HFF-Myc (cell line): ENCODE measurements around the gene KDR.

Source experiments
- DNase-seq: peaks from one replicate; pipeline ENCODE4 v3.0.0-alpha.2; 2011; ENCODE audit warnings: low read depth; ENCODE audit errors: extremely low read depth
- H3K4me3 ChIP-seq: replicated peaks from 2 replicates; pipeline ENCODE4 v1.5.1; 2011; ENCODE audit warnings: low read depth, mild to moderate bottlenecking, control low read depth, low read length
- TF ChIP-seq, protein P1 (sequence below): IDR thresholded peaks from 2 replicates; pipeline ENCODE4 v1.5.1; 2012; ENCODE audit warnings: mild to moderate bottlenecking, low read depth, low read length, control low read depth; ENCODE audit errors: missing control alignments

The KDR gene

DNA sequence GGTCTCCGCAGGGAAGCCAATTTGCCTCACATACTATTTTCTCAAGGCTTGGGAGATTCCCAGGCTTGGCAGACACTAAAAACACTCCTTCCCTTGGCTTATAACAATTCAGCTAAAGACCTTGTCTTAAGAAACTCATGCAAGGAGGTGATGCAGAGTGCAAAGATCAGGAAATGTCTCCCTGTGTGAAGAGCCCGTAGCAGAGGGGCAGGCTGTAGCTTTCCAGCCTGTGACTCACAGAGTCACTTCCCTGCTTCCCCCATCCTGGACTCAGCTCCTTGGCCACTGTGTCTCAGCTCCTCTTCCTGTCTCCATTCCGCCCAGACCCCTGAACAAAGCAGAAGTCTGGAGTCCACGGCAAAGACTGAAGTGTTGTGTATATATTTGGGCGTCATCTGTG, 56.1 kb downstream of the KDR start:
- no peak for DNase-seq
- TF ChIP-seq, protein P1, sequence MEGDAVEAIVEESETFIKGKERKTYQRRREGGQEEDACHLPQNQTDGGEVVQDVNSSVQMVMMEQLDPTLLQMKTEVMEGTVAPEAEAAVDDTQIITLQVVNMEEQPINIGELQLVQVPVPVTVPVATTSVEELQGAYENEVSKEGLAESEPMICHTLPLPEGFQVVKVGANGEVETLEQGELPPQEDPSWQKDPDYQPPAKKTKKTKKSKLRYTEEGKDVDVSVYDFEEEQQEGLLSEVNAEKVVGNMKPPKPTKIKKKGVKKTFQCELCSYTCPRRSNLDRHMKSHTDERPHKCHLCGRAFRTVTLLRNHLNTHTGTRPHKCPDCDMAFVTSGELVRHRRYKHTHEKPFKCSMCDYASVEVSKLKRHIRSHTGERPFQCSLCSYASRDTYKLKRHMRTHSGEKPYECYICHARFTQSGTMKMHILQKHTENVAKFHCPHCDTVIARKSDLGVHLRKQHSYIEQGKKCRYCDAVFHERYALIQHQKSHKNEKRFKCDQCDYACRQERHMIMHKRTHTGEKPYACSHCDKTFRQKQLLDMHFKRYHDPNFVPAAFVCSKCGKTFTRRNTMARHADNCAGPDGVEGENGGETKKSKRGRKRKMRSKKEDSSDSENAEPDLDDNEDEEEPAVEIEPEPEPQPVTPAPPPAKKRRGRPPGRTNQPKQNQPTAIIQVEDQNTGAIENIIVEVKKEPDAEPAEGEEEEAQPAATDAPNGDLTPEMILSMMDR, result no peak
- H3K4me3 ChIP-seq, result no peak overlapping the region

DNA sequence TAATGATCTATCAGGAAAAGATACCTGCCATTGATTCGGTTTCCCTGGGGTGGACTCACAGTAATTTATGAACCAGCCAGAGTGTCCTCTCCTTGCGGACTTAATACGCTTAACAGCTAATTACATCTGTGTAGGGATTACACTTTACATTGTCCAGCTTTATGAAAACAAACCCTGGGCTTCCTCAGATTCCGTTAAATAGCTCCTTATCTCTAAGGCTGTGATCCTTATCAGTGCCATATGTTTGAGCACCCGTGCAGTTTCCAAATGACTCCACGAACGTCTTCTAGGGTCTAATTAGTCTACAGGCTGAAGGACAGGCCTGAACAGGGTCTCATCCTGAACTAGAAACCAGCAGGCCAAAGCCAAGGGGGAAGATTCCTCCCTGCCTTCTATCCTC, 56.9 kb downstream of the KDR start:
- H3K4me3 ChIP-seq, result no peak overlapping the region
- DNase-seq, result no peak
- TF ChIP-seq, protein P1, result no peak

DNA sequence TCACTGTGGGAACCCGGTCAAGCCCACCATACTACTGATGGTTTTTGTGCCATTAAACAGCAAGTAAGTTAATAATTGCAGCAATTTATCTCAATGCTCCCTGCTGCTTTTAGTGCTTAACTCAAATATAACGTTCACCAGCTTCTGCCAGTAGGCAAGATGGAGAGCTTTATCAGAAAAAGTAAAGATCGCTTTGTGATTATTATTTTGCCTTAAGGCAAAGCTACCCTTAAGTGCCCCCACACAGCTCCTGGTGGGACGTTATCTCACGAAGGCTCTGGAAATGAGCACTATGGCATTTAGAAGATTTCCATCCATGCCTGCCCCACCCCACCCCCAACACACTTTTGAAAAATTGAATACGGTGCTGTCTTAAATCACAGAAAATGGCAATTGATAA, 59.4 kb downstream of the KDR start:
- DNase-seq, result no peak
- H3K4me3 ChIP-seq, result no peak overlapping the region
- TF ChIP-seq, protein P1, result no peak

DNA sequence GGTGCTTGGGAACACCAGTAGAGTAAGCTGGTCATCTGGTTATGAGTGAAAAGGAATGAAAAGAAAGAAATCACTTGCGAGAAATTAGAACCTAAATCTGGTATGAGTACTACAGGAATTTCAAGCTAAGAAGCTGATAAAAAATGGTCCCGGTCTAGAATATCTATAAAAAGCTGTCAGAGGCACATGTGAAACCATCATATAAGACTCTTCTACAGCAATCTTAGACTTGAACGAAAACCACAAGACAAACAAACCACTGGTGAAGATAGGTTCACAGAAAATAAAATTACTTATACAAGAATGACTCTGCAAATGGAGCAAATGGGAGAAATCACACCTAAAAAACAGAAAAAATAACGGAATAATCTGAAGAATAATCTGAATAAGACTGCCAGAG, 69.9 kb downstream of the KDR start:
- TF ChIP-seq, protein P1, result no peak
- DNase-seq, result no peak
- H3K4me3 ChIP-seq, result no peak overlapping the region

DNA sequence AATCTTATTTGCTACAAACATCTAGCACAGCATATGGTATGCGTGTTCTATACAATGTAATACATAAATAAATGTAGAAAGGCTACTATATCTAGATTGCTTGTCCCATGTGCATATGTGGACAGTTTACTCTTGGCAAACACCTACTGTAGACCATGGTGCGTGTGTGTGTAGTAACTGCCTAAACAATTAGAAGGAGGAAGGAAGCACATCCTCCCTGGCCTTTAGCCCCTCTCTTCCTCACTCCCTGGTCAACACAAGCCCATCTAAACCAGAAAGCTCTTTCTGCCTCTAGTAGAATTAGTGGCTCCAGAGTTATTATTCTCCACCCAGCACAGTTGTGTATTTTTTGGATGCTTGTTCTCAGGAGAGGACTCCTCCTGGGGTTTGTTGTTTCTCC, 73.9 kb downstream of the KDR start:
- DNase-seq, result no peak
- TF ChIP-seq, protein P1, result no peak
- no peak overlapping the region for H3K4me3 ChIP-seq

DNA sequence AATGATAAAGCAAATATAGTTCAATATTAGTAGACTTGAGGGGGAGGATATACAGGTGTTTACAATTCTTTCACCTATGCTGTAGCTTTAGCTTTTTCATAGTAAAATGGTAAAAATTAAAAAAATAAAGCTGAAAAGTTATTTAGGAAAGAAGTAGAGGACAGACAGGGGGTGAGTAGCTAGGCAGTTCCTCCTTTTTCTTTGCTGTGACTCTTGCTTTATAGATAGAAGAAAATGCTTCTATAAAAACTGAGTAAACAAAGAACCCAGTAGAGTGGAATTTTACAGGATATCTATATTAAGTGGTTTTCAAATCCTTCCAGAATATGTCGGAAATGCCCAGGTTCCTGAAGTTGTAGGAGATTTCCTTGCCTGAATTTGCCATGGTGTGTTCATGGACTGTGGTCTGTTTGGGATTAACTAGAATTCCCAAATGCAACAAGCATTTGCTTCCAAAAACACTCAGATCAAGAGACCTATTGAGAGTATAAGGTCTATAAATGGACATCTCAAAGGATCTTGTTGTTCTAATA, 74.9 kb downstream of the KDR start:
- TF ChIP-seq, protein P1, result no peak
- no peak overlapping the region for H3K4me3 ChIP-seq
- no peak for DNase-seq
